ENCODE data around the gene SPRR1A. TPM values are rescaled to one million over a fixed set of nuclear protein-coding genes. Genes with fewer than 3 reads are reported as not detected.
"Not testable (repeated sequence)": the region's sequence is repeated elsewhere in the genome, so short reads cannot be mapped to it uniquely, and the experiment has no call there.

The SPRR1A gene
- total RNA-seq, 8 experiments from 2014 or later = not detected

DNA sequence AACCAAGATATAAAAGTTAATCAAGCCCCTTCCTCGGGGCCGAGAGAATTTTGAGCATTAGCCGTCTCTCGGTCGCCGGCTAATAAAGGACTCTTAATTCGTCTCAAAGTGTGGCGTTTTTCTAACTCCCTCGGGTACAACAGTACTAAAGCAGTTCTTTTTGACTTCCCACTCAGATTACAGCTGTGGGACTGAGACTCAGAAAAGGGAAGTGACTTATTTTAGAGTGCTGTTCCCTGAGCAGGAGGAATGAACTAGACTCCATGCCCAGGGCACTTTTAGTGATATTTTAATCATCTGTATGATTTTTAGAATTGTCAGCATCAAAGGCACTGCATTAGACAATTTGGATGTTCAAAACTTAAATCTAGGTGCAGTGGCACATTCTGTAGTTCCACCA lies 38.5 kb downstream of the SPRR1A start:
- H3K4me3 ChIP-seq; ATAC-seq (replicated peaks in 6 of 8); H3K27ac ChIP-seq; H3K4me1 ChIP-seq (replicated peaks in 1 of 2); in situ Hi-C loops (cut with MboI; ENCODE audit: low pct_unique_long_range_greater_than_20kb in 2 of 9, low sequenced_read_pairs in 9 of 9, unreplicated experiment in 9 of 9): not testable (repeated sequence)
- 40 to 77% (median 68%) methylated on average over 2 to 9 of the region's 9 CpGs; no CpG with 5 or more reads in 6 of the 10 experiments for WGBS, 10 experiments

DNA sequence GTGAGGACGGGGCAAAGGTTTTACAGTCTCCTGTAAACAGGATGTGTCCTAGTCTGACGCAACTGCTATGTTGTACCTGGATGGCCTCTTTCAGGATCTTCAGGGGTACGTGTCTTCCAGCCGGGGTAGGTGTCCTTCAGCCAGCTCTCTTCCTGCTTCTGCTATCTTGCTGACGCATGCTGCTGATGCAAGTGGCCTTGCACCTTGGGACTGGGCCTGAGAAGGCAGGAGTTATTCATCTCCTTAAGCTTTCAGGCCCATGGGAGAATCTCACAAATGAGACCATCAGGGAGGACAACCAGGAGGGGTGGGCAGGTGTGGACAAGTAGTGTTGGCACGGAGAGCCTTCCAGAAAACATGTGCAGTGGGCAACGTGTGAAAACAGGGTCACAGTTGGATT lies 39.2 kb downstream of the SPRR1A start:
- in situ Hi-C loops (cut with MboI; ENCODE audit: low pct_unique_long_range_greater_than_20kb in 2 of 9, low sequenced_read_pairs in 9 of 9, unreplicated experiment in 9 of 9) = no loop called here
- 0 to 100% (median 70%) methylated on average over 1 to 7 of the region's 7 CpGs; no CpG with 5 or more reads in 2 of the 10 experiments for WGBS, 10 experiments
- H3K27ac ChIP-seq = no peak overlapping the region
- no peak overlapping the region for H3K4me3 ChIP-seq
- no peaks in the 10 kb centered on the region for H3K4me1 ChIP-seq (replicated peaks in 1 of 2)
- ATAC-seq (replicated peaks in 6 of 8) = no peak

DNA sequence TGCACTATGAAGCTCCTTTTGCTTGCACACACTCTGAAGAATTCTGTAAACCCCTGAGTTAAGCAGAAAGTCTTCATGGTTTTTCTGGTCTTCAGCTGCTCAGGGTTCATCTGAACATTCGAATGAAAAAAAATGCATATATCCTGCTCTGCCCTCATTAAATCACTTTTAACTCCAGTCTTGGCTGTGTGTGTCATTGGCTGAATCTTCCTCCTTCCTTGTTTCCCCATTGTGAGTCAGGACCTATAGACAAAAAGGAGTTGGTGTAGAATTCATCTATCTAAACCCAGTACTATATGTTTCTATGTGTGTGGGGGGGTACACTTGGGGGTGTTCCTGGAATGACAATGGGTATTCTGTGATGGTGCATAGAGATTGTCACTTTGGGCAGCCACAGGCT lies 40.5 kb downstream of the SPRR1A start:
- H3K4me1 ChIP-seq (replicated peaks in 1 of 2) = no peaks in the 10 kb centered on the region
- H3K4me3 ChIP-seq = no peak overlapping the region
- WGBS, 10 experiments = 0 to 75% (median 40%) methylated on average over 1 of the region's 1 CpG; no CpG with 5 or more reads in 1 of the 10 experiments
- in situ Hi-C loops (cut with MboI; ENCODE audit: low pct_unique_long_range_greater_than_20kb in 2 of 9, low sequenced_read_pairs in 9 of 9, unreplicated experiment in 9 of 9) = no loop called here
- H3K27ac ChIP-seq = no peak overlapping the region
- no peak for ATAC-seq (replicated peaks in 6 of 8)

DNA sequence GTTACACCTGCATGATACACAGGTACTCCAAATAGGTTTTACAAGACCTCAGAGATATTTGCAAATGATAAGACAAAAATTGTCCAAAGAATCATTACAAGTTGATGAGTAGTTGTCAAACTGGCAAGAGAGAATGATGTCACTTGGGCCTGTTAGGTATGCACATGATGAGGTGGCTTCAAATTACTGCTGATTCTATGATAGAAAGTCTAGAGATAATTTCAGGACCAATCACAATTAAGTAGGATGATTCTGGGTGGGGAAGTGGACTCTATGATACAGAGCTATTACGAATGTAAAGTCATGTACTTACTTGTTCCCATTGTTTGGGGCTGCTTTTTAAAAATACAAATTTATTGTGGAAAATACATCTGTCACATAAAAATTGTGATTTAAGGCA lies 41.9 kb downstream of the SPRR1A start:
- in situ Hi-C loops (cut with MboI; ENCODE audit: low pct_unique_long_range_greater_than_20kb in 2 of 9, low sequenced_read_pairs in 9 of 9, unreplicated experiment in 9 of 9) = no loop called here
- no peak for ATAC-seq (replicated peaks in 6 of 8)
- WGBS, 10 experiments = 14 to 75% (median 44%) methylated on average over 1 of the region's 1 CpG; no CpG with 5 or more reads in 3 of the 10 experiments
- Histone ChIP-seq H3K4me3 (no peak overlapping the region), H3K4me1 (replicated peaks in 1 of 2) (no peaks in the 10 kb centered on the region), H3K27ac (no peak overlapping the region)

DNA sequence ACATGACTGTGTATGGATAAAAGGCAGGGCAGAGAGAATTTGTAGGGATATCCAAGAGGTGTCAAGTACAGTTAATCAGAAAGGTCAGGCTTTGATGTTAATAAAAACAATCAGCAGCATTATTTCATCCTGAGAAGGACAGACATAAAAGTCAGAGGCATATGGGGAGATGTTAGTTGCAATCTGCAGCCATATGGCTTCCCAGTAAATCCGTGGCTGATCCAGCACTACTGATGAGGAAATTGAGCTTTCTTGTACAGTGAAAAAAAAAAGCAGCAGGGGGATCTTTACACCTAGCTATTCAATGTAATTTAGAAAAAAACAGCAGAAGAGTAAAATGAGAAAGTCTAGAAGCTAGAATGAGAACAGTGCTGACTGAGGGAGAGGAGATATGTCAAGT lies 44.9 kb downstream of the SPRR1A start:
- WGBS, 10 experiments = 0 to 57% (median 38%) methylated on average over 1 of the region's 1 CpG; no CpG with 5 or more reads in 3 of the 10 experiments
- no peak for ATAC-seq (replicated peaks in 6 of 8)
- no peak overlapping the region for H3K27ac ChIP-seq
- in situ Hi-C loops (cut with MboI; ENCODE audit: low pct_unique_long_range_greater_than_20kb in 2 of 9, low sequenced_read_pairs in 9 of 9, unreplicated experiment in 9 of 9) = no loop called here
- no peaks in the 10 kb centered on the region for H3K4me1 ChIP-seq (replicated peaks in 1 of 2)
- H3K4me3 ChIP-seq = no peak overlapping the region

DNA sequence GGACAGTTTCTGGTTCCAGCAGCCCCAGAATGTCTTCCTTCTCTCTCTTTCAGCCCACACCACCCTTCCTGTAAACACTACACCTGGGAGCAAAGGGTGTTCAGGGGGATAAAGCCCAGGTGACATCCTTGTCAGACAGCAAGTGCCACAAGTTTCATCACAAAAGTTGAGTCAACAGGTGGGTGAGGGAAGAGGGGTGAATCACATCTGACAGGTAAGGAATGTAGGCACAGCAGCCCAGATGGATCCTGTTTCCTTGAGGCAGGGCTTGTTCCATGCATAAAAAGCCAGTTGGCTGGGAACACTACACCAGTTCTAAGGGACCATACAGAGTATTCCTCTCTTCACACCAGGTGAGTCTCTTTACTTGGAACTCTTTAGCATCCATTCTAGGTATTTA lies 47.0 kb downstream of the SPRR1A start, which contains the start of gene SPRR1B:
SPRR1B (plus strand) TSS at position 309 of the 400 bp plus-strand sequence. CDS start 1,143 bp downstream, outside the sequence.
- in situ Hi-C loops (cut with MboI; ENCODE audit: low pct_unique_long_range_greater_than_20kb in 2 of 9, low sequenced_read_pairs in 9 of 9, unreplicated experiment in 9 of 9) = no loop called here
- no peak within 1 kb of the TSS for H3K27ac ChIP-seq
- ATAC-seq (replicated peaks in 6 of 8) = no peak

DNA sequence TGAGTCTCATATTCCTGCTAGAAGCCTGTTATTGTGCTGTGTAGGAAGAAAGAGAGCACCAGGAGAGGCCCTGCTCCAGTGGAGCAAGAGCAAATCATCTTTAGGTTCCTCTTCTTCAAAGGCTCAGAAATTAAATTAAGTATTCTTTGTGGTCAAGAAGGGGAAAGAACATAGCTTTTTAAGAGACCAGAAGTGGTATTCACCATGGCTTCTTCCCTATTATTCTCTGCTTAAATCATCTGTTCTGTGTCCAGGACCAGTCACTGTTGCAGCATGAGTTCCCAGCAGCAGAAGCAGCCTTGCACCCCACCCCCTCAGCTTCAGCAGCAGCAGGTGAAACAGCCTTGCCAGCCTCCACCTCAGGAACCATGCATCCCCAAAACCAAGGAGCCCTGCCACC lies 48.2 kb downstream of the SPRR1A start:
- Histone ChIP-seq H3K27ac (no peak overlapping the region), H3K4me3 (no peak overlapping the region), H3K4me1 (replicated peaks in 1 of 2) (no peaks in the 10 kb centered on the region)
- ATAC-seq (replicated peaks in 6 of 8) = no peak
- in situ Hi-C loops (cut with MboI; ENCODE audit: low pct_unique_long_range_greater_than_20kb in 2 of 9, low sequenced_read_pairs in 9 of 9, unreplicated experiment in 9 of 9) = no loop called here

More for the DNA sequence above, 47.0 kb downstream of the SPRR1A start, which contains the start of gene SPRR1B:
- no peak within 1 kb of the TSS for H3K4me3 ChIP-seq
- no peaks in the 10 kb centered on the region for H3K4me1 ChIP-seq (replicated peaks in 1 of 2)

DNA sequence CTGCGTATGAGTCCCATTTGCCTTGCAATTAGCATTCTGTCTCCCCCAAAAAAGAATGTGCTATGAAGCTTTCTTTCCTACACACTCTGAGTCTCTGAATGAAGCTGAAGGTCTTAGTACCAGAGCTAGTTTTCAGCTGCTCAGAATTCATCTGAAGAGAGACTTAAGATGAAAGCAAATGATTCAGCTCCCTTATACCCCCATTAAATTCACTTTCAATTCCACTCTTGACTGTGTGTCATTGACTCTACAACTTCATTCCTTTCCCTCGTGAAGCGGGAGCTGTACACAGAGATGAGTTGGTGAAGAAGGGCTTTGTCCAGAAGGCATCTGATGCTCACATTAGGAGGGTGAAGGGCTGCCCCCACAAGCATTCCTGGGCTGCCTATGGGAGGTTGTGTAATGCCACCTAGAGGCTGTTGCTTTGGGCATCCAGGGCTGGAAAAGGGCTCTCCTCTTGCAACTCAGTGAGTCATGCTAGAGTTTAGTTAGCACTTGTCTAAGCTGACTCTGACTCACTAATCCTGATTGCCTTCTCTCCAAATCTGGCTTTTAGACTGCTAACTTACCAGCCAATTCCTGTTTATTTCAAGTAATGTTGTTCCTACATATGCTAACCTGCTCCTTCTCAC lies 48.9 kb downstream of the SPRR1A start:
- H3K27ac ChIP-seq = no peak overlapping the region
- H3K4me1 ChIP-seq (replicated peaks in 1 of 2) = no peaks in the 10 kb centered on the region
- in situ Hi-C loops (cut with MboI; ENCODE audit: low pct_unique_long_range_greater_than_20kb in 2 of 9, low sequenced_read_pairs in 9 of 9, unreplicated experiment in 9 of 9) = no loop called here
- ATAC-seq (replicated peaks in 6 of 8) = peak in 3 of 8 experiments; percentile 49 to 100 (median 99)
- H3K4me3 ChIP-seq = no peak overlapping the region
- WGBS, 10 experiments = 40 to 83% (median 64%) methylated on average over 1 to 3 of the region's 3 CpGs; no CpG with 5 or more reads in 2 of the 10 experiments

DNA sequence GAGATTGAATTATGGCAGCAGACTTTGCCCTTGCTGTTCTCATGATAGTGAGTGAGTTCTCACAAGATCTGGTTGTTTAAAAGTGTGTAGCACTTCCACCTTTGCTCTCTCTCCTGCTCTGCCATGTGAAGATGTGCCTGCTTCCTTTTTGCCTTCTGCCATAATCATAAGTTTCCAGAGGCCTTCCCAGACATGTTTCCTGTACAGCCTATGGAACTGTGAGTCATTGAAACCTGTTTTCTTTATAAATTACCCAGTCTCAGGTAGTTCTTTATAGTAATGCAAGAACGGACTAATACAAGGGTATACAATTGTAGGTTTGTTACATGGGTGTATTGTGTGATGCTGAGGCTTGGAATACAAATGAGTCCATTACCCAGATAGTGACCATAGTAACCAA lies 51.3 kb downstream of the SPRR1A start:
- no peak for ATAC-seq (replicated peaks in 6 of 8)
- no peak overlapping the region for H3K4me3 ChIP-seq
- no peaks in the 10 kb centered on the region for H3K4me1 ChIP-seq (replicated peaks in 1 of 2)
- 9 to 88% (median 43%) methylated on average over 1 of the region's 1 CpG; no CpG with 5 or more reads in 3 of the 10 experiments for WGBS, 10 experiments
- in situ Hi-C loops (cut with MboI; ENCODE audit: low pct_unique_long_range_greater_than_20kb in 2 of 9, low sequenced_read_pairs in 9 of 9, unreplicated experiment in 9 of 9) = no loop called here
- H3K27ac ChIP-seq = no peak overlapping the region

Other genes starting within 250 kb of the SPRR1A start
- gene KPRP, start 226.1 kb upstream of the SPRR1A start, total RNA-seq = 1 to 10 TPM in 1 of 8 experiments, under 1 TPM in 5, not detected in 2; 0.20 to 1.8 (median 0.37) TPM
- not detected for gene LCE1F, start 208.9 kb upstream of the SPRR1A start, total RNA-seq
- under 1 TPM in 3 of 8 experiments, not detected in 5; 0.23 to 0.95 (median 0.51) TPM for gene LCE1E, start 197.8 kb upstream of the SPRR1A start, total RNA-seq
- gene LCE1D, start 187.4 kb upstream of the SPRR1A start, total RNA-seq = not detected
- gene LCE1C, start 177.4 kb upstream of the SPRR1A start, total RNA-seq = 1 to 10 TPM in 1 of 8 experiments, under 1 TPM in 1, not detected in 6; 0.76 to 1.0 TPM
- gene LCE1B, start 172.1 kb upstream of the SPRR1A start, total RNA-seq = under 1 TPM in 3 of 8 experiments, not detected in 5; 0.24 to 0.66 (median 0.25) TPM
- gene LCE1A, start 156.6 kb upstream of the SPRR1A start, total RNA-seq = not detected
- gene LCE6A, start 141.2 kb upstream of the SPRR1A start, total RNA-seq = 1 to 10 TPM in 1 of 8 experiments, under 1 TPM in 1, not detected in 6; 0.87 to 1.7 TPM
- gene LCE7A, start 124.1 kb upstream of the SPRR1A start, total RNA-seq = 1 to 10 TPM in 1 of 8 experiments, not detected in 7; 2.4 TPM
- gene SMCP, start 105.8 kb upstream of the SPRR1A start, total RNA-seq = not detected
- under 1 TPM in 5 of 8 experiments, not detected in 3; 0.13 to 0.90 (median 0.17) TPM for gene IVL, start 75.5 kb upstream of the SPRR1A start, total RNA-seq
- not detected for gene SPRR5, start 36.9 kb upstream of the SPRR1A start, total RNA-seq
- gene SPRR4, start 13.4 kb upstream of the SPRR1A start, total RNA-seq = 1 to 10 TPM in 1 of 8 experiments, under 1 TPM in 1, not detected in 6; 0.29 to 1.7 TPM
- under 1 TPM in 2 of 8 experiments, not detected in 6; 0.50 to 0.85 TPM for gene SPRR3, start 17.7 kb downstream of the SPRR1A start, total RNA-seq
- not detected for gene SPRR1B, start 47.1 kb downstream of the SPRR1A start, total RNA-seq
- under 1 TPM in 1 of 8 experiments, not detected in 7; 0.52 TPM for gene SPRR2D, start 57.0 kb downstream of the SPRR1A start, total RNA-seq
- under 1 TPM in 2 of 8 experiments, not detected in 6; 0.29 to 0.67 TPM for gene SPRR2A, start 73.4 kb downstream of the SPRR1A start, total RNA-seq
- not detected for gene SPRR2B, start 87.5 kb downstream of the SPRR1A start, total RNA-seq
- gene SPRR2E, start 110.4 kb downstream of the SPRR1A start, total RNA-seq = under 1 TPM in 1 of 8 experiments, not detected in 7; 0.54 TPM
- gene SPRR2F, start 129.4 kb downstream of the SPRR1A start, total RNA-seq = not detected
- gene SPRR2G, start 166.8 kb downstream of the SPRR1A start, total RNA-seq = 1 to 10 TPM in 1 of 8 experiments, under 1 TPM in 2, not detected in 5; 0.50 to 1.0 (median 0.90) TPM
- gene LELP1, start 219.3 kb downstream of the SPRR1A start, total RNA-seq = 1 to 10 TPM in 2 of 8 experiments, under 1 TPM in 1, not detected in 5; 0.50 to 2.0 (median 1.0) TPM
- gene PRR9, start 233.5 kb downstream of the SPRR1A start, total RNA-seq = under 1 TPM in 1 of 8 experiments, not detected in 7; 0.13 TPM